NT2/D1 (cell line): ENCODE measurements around the gene ZNF467.

Source experiments
- SUZ12 ChIP-seq: IDR thresholded peaks from 2 replicates; pipeline ENCODE4 v1.6.1; 2011; ENCODE audit not compliant: insufficient read length, insufficient read depth; ENCODE audit errors: extremely low read depth
- YY1 ChIP-seq: IDR thresholded peaks from 2 replicates; pipeline ENCODE4 v1.6.1; 2011; ENCODE audit not compliant: insufficient read length, insufficient read depth
- ZNF274 ChIP-seq: IDR thresholded peaks from 2 replicates; pipeline ENCODE4 v1.6.1; 2011; ENCODE audit warnings: mild to moderate bottlenecking, low read depth, low read length

DNA sequence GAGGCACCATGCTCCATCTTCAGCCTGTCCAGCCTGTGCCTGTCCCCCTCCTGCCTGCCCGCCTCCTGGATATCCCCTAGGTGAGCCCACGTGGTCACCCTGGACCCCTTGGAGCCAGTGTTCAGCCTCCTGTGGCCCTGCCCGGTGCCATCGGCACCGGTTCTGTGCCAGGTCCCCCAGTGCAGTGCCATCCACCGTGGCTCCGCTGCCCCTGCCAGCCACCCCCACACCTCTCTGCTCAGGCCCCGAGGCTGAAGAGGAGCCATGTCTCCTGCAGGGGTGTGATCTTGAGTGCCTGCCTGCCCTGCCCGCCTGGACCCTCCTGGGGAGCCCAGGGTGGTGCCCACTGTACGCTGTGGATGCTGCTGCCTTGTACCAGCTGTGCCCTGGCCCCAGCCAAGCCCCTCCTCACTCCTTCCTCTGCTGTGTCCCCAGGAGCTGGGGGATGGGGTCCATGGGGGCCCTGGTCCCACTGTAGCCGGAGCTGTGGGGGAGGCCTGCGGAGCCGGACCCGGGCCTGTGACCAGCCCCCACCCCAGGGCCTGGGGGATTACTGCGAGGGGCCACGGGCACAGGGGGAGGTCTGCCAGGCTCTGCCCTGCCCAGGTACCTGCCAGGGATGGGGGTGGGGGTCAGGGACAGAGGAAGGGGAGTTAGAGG lies 38.6 kb upstream of the ZNF467 start:
- TF ChIP-seq ZNF274: no peak
- TF ChIP-seq YY1: no peak
- no peak for TF ChIP-seq SUZ12
